BLaER1 treated with 17β-estradiol and CSF1 and Interleukin-3, amounts not matched to agents 10 nM and 100 nM (cell line): ENCODE results near the gene CENATAC.
A peak's percentile ranks its signal among the peaks of the same experiment; 100 is the strongest.

Experiments used
- H3K27ac ChIP-seq, 11 experiments: shearing (Covaris generic); formaldehyde crosslinking; 2 replicates each; pipeline ENCODE4 v1.8.1; 2022
- H3K27me3 ChIP-seq, 11 experiments: shearing (Covaris generic); formaldehyde crosslinking; 2 replicates each; pipeline ENCODE4 v1.8.1; 2022
- H3K36me3 ChIP-seq, 11 experiments: shearing (Covaris generic); formaldehyde crosslinking; 2 replicates each; pipeline ENCODE4 v1.8.1; 2022
- H3K4me1 ChIP-seq, 10 experiments: shearing (Covaris generic); formaldehyde crosslinking; 2 replicates each; pipeline ENCODE4 v1.8.1; 2022
- H3K4me2 ChIP-seq, 11 experiments: shearing (Covaris generic); formaldehyde crosslinking; 2 replicates each; pipeline ENCODE4 v1.8.1; 2022
- H3K4me3 ChIP-seq, 10 experiments: shearing (Covaris generic); formaldehyde crosslinking; 2 replicates each; pipeline ENCODE4 v1.8.1; 2022
- H3K9ac ChIP-seq, 11 experiments: shearing (Covaris generic); formaldehyde crosslinking; 2 replicates each; pipeline ENCODE4 v1.8.1; 2022
- H3K9me3 ChIP-seq, 11 experiments: shearing (Covaris generic); formaldehyde crosslinking; replicated peaks in 1 of 11; 2 replicates each; pipeline ENCODE4 v1.8.1; 2022
- H4K20me1 ChIP-seq, 11 experiments: shearing (Covaris generic); formaldehyde crosslinking; 2 replicates each; pipeline ENCODE4 v1.8.1; 2022
- Cebpa-rat ChIP-seq, 11 experiments: shearing (Covaris generic); IDR thresholded peaks; 2 replicates each; pipeline ENCODE4 v1.8.1; 2022

Gene CENATAC

GRCh38 chr11:119062779-119063178 lies 64.8 kb downstream of the CENATAC start:
- TF ChIP-seq Cebpa-rat (IDR thresholded peaks at IDR 0.05) = no peak
- Histone ChIP-seq H3K4me2 (no peak overlapping the region), H3K9ac (peak overlapping the region in 2 of 11 experiments; percentile 7 to 29; a peak in 1 of 22 replicates), H3K27ac (no peak overlapping the region), H3K9me3 (peaks cover 0 to 2% (median 0%) of the 10 kb centered on the region in 11 experiments; a peak in 2 of 22 replicates), H3K36me3 (peaks cover 0 to 15% (median 0%) of the 10 kb centered on the region in 11 experiments; a peak in 2 of 22 replicates), H3K4me3 (no peak overlapping the region), H3K4me1 (peaks cover 22 to 34% (median 27%) of the 10 kb centered on the region in 10 experiments), H3K27me3 (no peaks in the 10 kb centered on the region), H4K20me1 (no peaks in the 10 kb centered on the region)

- H3K4me3 ChIP-seq = no peak overlapping the region
- peaks cover 32 to 46% (median 37%) of the 10 kb centered on the region in 10 experiments for H3K4me1 ChIP-seq
- peak overlapping the region in 10 of 11 experiments; percentile 82 to 97 (median 92); a peak in 11 of 22 replicates for H3K4me2 ChIP-seq
- H3K36me3 ChIP-seq = peaks cover 5 to 29% (median 13%) of the 10 kb centered on the region in 11 experiments
- no peak overlapping the region for H3K27ac ChIP-seq
- H3K9me3 ChIP-seq = no peaks in the 10 kb centered on the region
- no peak for TF ChIP-seq Cebpa-rat (IDR thresholded peaks at IDR 0.05)
- no peaks in the 10 kb centered on the region for H3K27me3 ChIP-seq
- H3K9ac ChIP-seq = 0 out of 22 replicates have a peak overlapping the region, but pooled peaks of 1 of the 11 experiments have one; percentile 1
- H4K20me1 ChIP-seq = no peaks in the 10 kb centered on the region
These were observed 67.4 kb downstream of the CENATAC start for GRCh38 chr11:119065369-119065768.
